Measurements from ENCODE around the gene STAT5B. TPM values are rescaled to one million over a fixed set of nuclear protein-coding genes. Genes with fewer than 3 reads are reported as not detected.

Gene STAT5B
- total RNA-seq, 1 experiment from 2014 or later: 36.4 TPM

- H3K27me3 Mint-ChIP-seq (ENCODE audit: low read depth): peaks cover 15% of the 10 kb centered on the region
- ATAC-seq (no peak), DNase-seq (ENCODE audit: low spot score) (no peak)
- no peak overlapping the region for H3K27ac Mint-ChIP-seq
- peaks cover 22% of the 10 kb centered on the region for H3K4me1 Mint-ChIP-seq
- H3K4me3 Mint-ChIP-seq: no peak overlapping the region
- no peaks in the 10 kb centered on the region for H3K9me3 Mint-ChIP-seq
- CTCF ChIA-PET: interaction anchor here (1.0 to 1.5 kb wide), 3 partner anchors 28 to 244 kb away, joined by 3 to 5 read pairs (median 4); no protein-coding TSS in a partner anchor
- TF ChIP-seq ATF3 (CRISPR knock-in tag; conservative IDR thresholded peaks at IDR 0.05) (no peak), CREB1 (CRISPR knock-in tag; IDR thresholded peaks at IDR 0.05) (no peak), ZNF317 (CRISPR knock-in tag; IDR thresholded peaks at IDR 0.05; ENCODE audit: borderline replicate concordance, low read depth) (no peak), NR1H2 (CRISPR knock-in tag; IDR thresholded peaks at IDR 0.05) (no peak), PRDM15 (CRISPR knock-in tag; IDR thresholded peaks at IDR 0.05) (no peak), ZMAT4 (CRISPR knock-in tag; IDR thresholded peaks at IDR 0.05) (no peak), GRHL2 (CRISPR knock-in tag; IDR thresholded peaks at IDR 0.05; ENCODE audit: insufficient replicate concordance, severe bottlenecking) (no peak), ELF4 (CRISPR knock-in tag; IDR thresholded peaks at IDR 0.05; ENCODE audit: low read depth) (no peak), SMAD3 (CRISPR knock-in tag; IDR thresholded peaks at IDR 0.05; ENCODE audit: borderline replicate concordance) (no peak), ZNF532 (CRISPR knock-in tag; IDR thresholded peaks at IDR 0.05; ENCODE audit: borderline replicate concordance) (no peak), ESRRA (CRISPR knock-in tag; IDR thresholded peaks at IDR 0.05; ENCODE audit: borderline replicate concordance) (no peak)
- no peaks in the 10 kb centered on the region for H3K36me3 Mint-ChIP-seq
- POLR2A ChIA-PET: no interaction called here
Measured at GRCh38 chr17:42283241-42284023, 7.2 kb upstream of the STAT5B start.

GRCh38 chr17:42282478-42283080, 6.4 kb upstream of the STAT5B start:
- Mint-ChIP-seq H3K4me3 (no peak overlapping the region), H3K9me3 (no peaks in the 10 kb centered on the region), H3K4me1 (peaks cover 19% of the 10 kb centered on the region), H3K27me3 (ENCODE audit: low read depth) (peaks cover 14% of the 10 kb centered on the region), H3K36me3 (no peaks in the 10 kb centered on the region), H3K27ac (no peak overlapping the region)
- TF ChIP-seq CBFB (CRISPR knock-in tag; IDR thresholded peaks at IDR 0.05; ENCODE audit: low read depth): no peak
- TF ChIP-seq ZNF263 (CRISPR knock-in tag; IDR thresholded peaks at IDR 0.05; ENCODE audit: low read depth): no peak
- no peak for TF ChIP-seq ZNF219 (CRISPR knock-in tag; IDR thresholded peaks at IDR 0.05; ENCODE audit: borderline replicate concordance)
- TF ChIP-seq PRRX2 (CRISPR knock-in tag; IDR thresholded peaks at IDR 0.05): no peak
- no peak for TF ChIP-seq JAZF1 (CRISPR knock-in tag; IDR thresholded peaks at IDR 0.05)
- TF ChIP-seq AR (CRISPR knock-in tag; IDR thresholded peaks at IDR 0.05): no peak
- TF ChIP-seq NR1H2 (CRISPR knock-in tag; IDR thresholded peaks at IDR 0.05): no peak
- no peak for DNase-seq (ENCODE audit: low spot score)
- ChIA-PET POLR2A (interaction anchor here (1.1 kb wide), 1 partner anchor 61 kb away, joined by 4 read pairs; no protein-coding TSS in a partner anchor), CTCF (no interaction called here)
- ATAC-seq: peak; percentile 80
